ENCODE measurements around the gene EXOC6B. TPM values are rescaled to one million over a fixed set of nuclear protein-coding genes. Genes with fewer than 3 reads are reported as not detected.

Gene EXOC6B
- total RNA-seq, 1 donor from 2014 or later = 33.0 TPM

GRCh38 chr2:72361042-72361441 is 464.8 kb downstream of the EXOC6B start:
- TF ChIP-seq CTCF (IDR thresholded peaks at IDR 0.05) = no peak
- intact Hi-C loops (cut with DNase I) = no loop called here
- Histone ChIP-seq H3K9me3 (no peaks in the 10 kb centered on the region), H3K27ac (no peak overlapping the region), H3K36me3 (peaks cover 6% of the 10 kb centered on the region), H3K27me3 (ENCODE audit: low read depth) (no peaks in the 10 kb centered on the region), H3K4me1 (no peaks in the 10 kb centered on the region), H3K4me3 (no peak overlapping the region)
- ATAC-seq (no peak), DNase-seq (no peak)

- ATAC-seq = no peak
Measured at GRCh38 chr2:72350852-72351251, 475.0 kb downstream of the EXOC6B start.

GRCh38 chr2:72349016-72349415 is 476.8 kb downstream of the EXOC6B start:
- Histone ChIP-seq H3K27ac (no peak overlapping the region), H3K27me3 (ENCODE audit: low read depth) (no peaks in the 10 kb centered on the region), H3K9me3 (no peaks in the 10 kb centered on the region), H3K36me3 (no peaks in the 10 kb centered on the region), H3K4me1 (no peaks in the 10 kb centered on the region), H3K4me3 (no peak overlapping the region)
- intact Hi-C loops (cut with DNase I) = no loop called here
- no peak for ATAC-seq
- no peak for DNase-seq
- TF ChIP-seq CTCF (IDR thresholded peaks at IDR 0.05) = no peak

More at GRCh38 chr2:72350852-72351251, 475.0 kb downstream of the EXOC6B start:
- H3K36me3 ChIP-seq = no peaks in the 10 kb centered on the region
- DNase-seq = no peak
- no peak overlapping the region for H3K27ac ChIP-seq
- H3K4me3 ChIP-seq = no peak overlapping the region
- H3K4me1 ChIP-seq = no peaks in the 10 kb centered on the region
- intact Hi-C loops (cut with DNase I) = no loop called here
- no peak for TF ChIP-seq CTCF (IDR thresholded peaks at IDR 0.05)
- H3K27me3 ChIP-seq (ENCODE audit: low read depth) = no peaks in the 10 kb centered on the region
- H3K9me3 ChIP-seq = no peaks in the 10 kb centered on the region

GRCh38 chr2:72347081-72347480 is 478.8 kb downstream of the EXOC6B start:
- H3K27ac ChIP-seq = no peak overlapping the region
- no peak overlapping the region for H3K4me3 ChIP-seq
- ATAC-seq (no peak), DNase-seq (no peak)
- no peaks in the 10 kb centered on the region for H3K9me3 ChIP-seq
- intact Hi-C loops (cut with DNase I) = no loop called here
- no peaks in the 10 kb centered on the region for H3K27me3 ChIP-seq (ENCODE audit: low read depth)
- no peak for TF ChIP-seq CTCF (IDR thresholded peaks at IDR 0.05)
- H3K36me3 ChIP-seq = no peaks in the 10 kb centered on the region
- no peaks in the 10 kb centered on the region for H3K4me1 ChIP-seq

- no peak for TF ChIP-seq CTCF (IDR thresholded peaks at IDR 0.05)
- no peaks in the 10 kb centered on the region for H3K4me1 ChIP-seq
- intact Hi-C loops (cut with DNase I) = no loop called here
- DNase-seq = no peak
- H3K36me3 ChIP-seq = no peaks in the 10 kb centered on the region
- H3K9me3 ChIP-seq = no peaks in the 10 kb centered on the region
- no peak overlapping the region for H3K4me3 ChIP-seq
- no peak for ATAC-seq
- no peaks in the 10 kb centered on the region for H3K27me3 ChIP-seq (ENCODE audit: low read depth)
- H3K27ac ChIP-seq = no peak overlapping the region
Measured at GRCh38 chr2:72341639-72342038, 484.2 kb downstream of the EXOC6B start.

GRCh38 chr2:72340665-72341064 is 485.2 kb downstream of the EXOC6B start:
- intact Hi-C loops (cut with DNase I) = no loop called here
- DNase-seq (no peak), ATAC-seq (no peak)
- H3K36me3 ChIP-seq = no peaks in the 10 kb centered on the region
- H3K27me3 ChIP-seq (ENCODE audit: low read depth) = no peaks in the 10 kb centered on the region
- H3K27ac ChIP-seq = no peak overlapping the region
- no peak overlapping the region for H3K4me3 ChIP-seq
- no peak for TF ChIP-seq CTCF (IDR thresholded peaks at IDR 0.05)
- no peaks in the 10 kb centered on the region for H3K4me1 ChIP-seq
- no peaks in the 10 kb centered on the region for H3K9me3 ChIP-seq

All from lower lobe of right lung (tissue), 2 donors.